ENCODE data around the gene ABHD2. TPM values are rescaled to one million over a fixed set of nuclear protein-coding genes. Genes with fewer than 3 reads are reported as not detected.

Gene ABHD2
- total RNA-seq, 2 donors from 2014 or later, result 50.8 to 136 TPM

DNA sequence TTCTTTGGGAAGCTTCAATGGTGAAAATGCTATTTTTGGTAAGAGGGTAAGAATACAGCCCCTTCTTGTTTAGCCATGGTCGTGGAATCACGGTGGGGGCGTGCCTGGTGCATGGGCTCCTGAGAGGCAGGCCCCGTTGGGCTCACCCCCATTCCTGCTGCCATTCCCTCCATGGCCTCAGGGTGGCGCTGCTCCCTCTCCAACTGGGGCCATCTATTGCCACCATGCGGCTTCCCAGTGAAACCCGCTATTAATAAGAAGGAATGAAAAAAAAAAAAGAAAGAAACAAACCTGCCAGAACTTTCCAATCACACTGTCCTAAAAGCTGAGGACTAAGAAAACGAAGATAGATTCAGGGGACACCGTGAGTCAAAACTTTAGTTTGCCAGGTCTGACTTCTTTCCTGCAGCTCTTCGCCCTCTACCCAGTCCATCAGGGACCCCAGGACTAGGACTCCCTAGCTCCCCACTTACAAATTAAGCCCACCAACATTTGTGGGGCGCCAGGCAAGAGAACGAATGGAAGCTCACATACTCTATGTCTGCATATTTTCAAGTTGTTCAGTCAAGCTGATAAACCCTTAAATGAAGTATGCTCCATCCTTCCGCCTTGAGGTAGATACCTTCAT is 30.6 kb upstream of the ABHD2 start:
- DNase-seq, result peak; percentile 82 to 89 (median 86)

GRCh38 chr15:89058376-89058775 is 29.9 kb upstream of the ABHD2 start:
- TF ChIP-seq CTCF (IDR thresholded peaks at IDR 0.05), result no peak
- no peak for TF ChIP-seq POLR2A (IDR thresholded peaks at IDR 0.05)
- intact Hi-C loops (cut with DNase I), result loop anchor here (5.0 to 10.0 kb wide), 2 partner anchors 46 to 119 kb away; no protein-coding TSS in a partner anchor

More for the DNA sequence above, 30.6 kb upstream of the ABHD2 start:
- WGBS, 2 donors, result 17 to 21% methylated on average over 13 of the region's 13 CpGs
- H3K27me3 ChIP-seq, result no peaks in the 10 kb centered on the region
- H3K27ac ChIP-seq, result no peak overlapping the region
- TF ChIP-seq CTCF (IDR thresholded peaks at IDR 0.05) (peak; percentile 92 to 100 (median 98)), POLR2A (IDR thresholded peaks at IDR 0.05) (no peak)
- no peak overlapping the region for H3K4me3 ChIP-seq
- intact Hi-C loops (cut with DNase I), result loop anchor here (5.0 to 10.0 kb wide), 2 partner anchors 47 to 120 kb away; no protein-coding TSS in a partner anchor
- H3K36me3 ChIP-seq (replicated peaks in 1 of 2; ENCODE audit: insufficient read depth in 1 of 2, low read depth in 2 of 2), result no peaks in the 10 kb centered on the region
- ATAC-seq, result peak; percentile 88
- peaks cover 8% of the 10 kb centered on the region for H3K4me1 ChIP-seq
- H3K9me3 ChIP-seq, result no peaks in the 10 kb centered on the region

GRCh38 chr15:89058876-89059405 is 29.3 kb upstream of the ABHD2 start:
- 61 to 62% methylated on average over 5 of the region's 5 CpGs for WGBS, 2 donors
- DNase-seq (no peak), ATAC-seq (no peak)
- peaks cover 8% of the 10 kb centered on the region for H3K4me1 ChIP-seq
- no peak overlapping the region for H3K27ac ChIP-seq
- H3K36me3 ChIP-seq (replicated peaks in 1 of 2; ENCODE audit: insufficient read depth in 1 of 2, low read depth in 2 of 2), result no peaks in the 10 kb centered on the region
- TF ChIP-seq POLR2A (IDR thresholded peaks at IDR 0.05) (no peak), CTCF (IDR thresholded peaks at IDR 0.05) (no peak)
- H3K4me3 ChIP-seq, result no peak overlapping the region
- intact Hi-C loops (cut with DNase I), result loop anchor here (5.0 to 10.0 kb wide), 2 partner anchors 46 to 118 kb away; no protein-coding TSS in a partner anchor
- H3K27me3 ChIP-seq, result no peaks in the 10 kb centered on the region
- H3K9me3 ChIP-seq, result no peaks in the 10 kb centered on the region

More at GRCh38 chr15:89058376-89058775, 29.9 kb upstream of the ABHD2 start:
- Histone ChIP-seq H3K27me3 (no peaks in the 10 kb centered on the region), H3K9me3 (no peaks in the 10 kb centered on the region), H3K27ac (no peak overlapping the region), H3K4me1 (peaks cover 8% of the 10 kb centered on the region), H3K4me3 (no peak overlapping the region), H3K36me3 (replicated peaks in 1 of 2; ENCODE audit: insufficient read depth in 1 of 2, low read depth in 2 of 2) (no peaks in the 10 kb centered on the region)
- DNase-seq (no peak), ATAC-seq (no peak)
- 70 to 77% methylated on average over 3 to 4 of the region's 4 CpGs for WGBS, 2 donors

GRCh38 chr15:89066280-89066679 is 22.0 kb upstream of the ABHD2 start:
- no peak for TF ChIP-seq POLR2A (IDR thresholded peaks at IDR 0.05)
- no peak for TF ChIP-seq CTCF (IDR thresholded peaks at IDR 0.05)
- no peak overlapping the region for H3K27ac ChIP-seq
- ATAC-seq (no peak), DNase-seq (no peak)
- no peaks in the 10 kb centered on the region for H3K27me3 ChIP-seq
- no peak overlapping the region for H3K4me3 ChIP-seq
- H3K36me3 ChIP-seq (replicated peaks in 1 of 2; ENCODE audit: insufficient read depth in 1 of 2, low read depth in 2 of 2), result no peaks in the 10 kb centered on the region
- intact Hi-C loops (cut with DNase I), result loop anchor here (5.0 kb wide), 1 partner anchor 91 kb away; no protein-coding TSS in a partner anchor
- H3K4me1 ChIP-seq, result no peaks in the 10 kb centered on the region
- WGBS, 2 donors, result 89 to 95% methylated on average over 1 of the region's 1 CpG
- H3K9me3 ChIP-seq, result peaks cover 0 to 13% (median 0%) of the 10 kb centered on the region in 3 donors
